Cardiac muscle cell (in vitro differentiated cells and primary cell): ENCODE measurements around the gene PIK3R2. TPM values are rescaled to one million over a fixed set of nuclear protein-coding genes. Genes with fewer than 3 reads are reported as not detected.
"Not testable (repeated sequence)": the region's sequence is repeated elsewhere in the genome, so short reads cannot be mapped to it uniquely, and the experiment has no call there.

ENCODE experiments used
- DNase-seq, 2 donors: peaks; one replicate each; pipeline versions ENCODE4 v3.0.0 to v3.0.0-alpha.2; 2010 to 2017; ENCODE audit warnings: low read depth in 1 of 2, low spot score in 1 of 2
- H3K27ac ChIP-seq: fragments of 200-600 bp; sonication (generic); 2 replicates; pipeline ENCODE4 v1.5.1; 2016
- H3K27me3 ChIP-seq: fragments of 200-600 bp; sonication (generic); 2 replicates; pipeline ENCODE4 v1.6.0; 2016; ENCODE audit warnings: control low read depth
- H3K36me3 ChIP-seq: fragments of 200-600 bp; sonication (generic); 2 replicates; pipeline ENCODE4 v1.5.1; 2016; ENCODE audit warnings: control low read depth
- H3K4me1 ChIP-seq: fragments of 200-600 bp; sonication (generic); 2 replicates; pipeline ENCODE4 v1.8.1; 2017; ENCODE audit warnings: low read depth, mild to moderate bottlenecking, mixed run types
- H3K4me3 ChIP-seq: fragments of 200-600 bp; sonication (generic); 2 replicates; pipeline ENCODE4 v1.5.1; 2016; ENCODE audit warnings: mild to moderate bottlenecking
- H3K9me3 ChIP-seq: fragments of 200-600 bp; sonication (generic); 2 replicates; pipeline ENCODE4 v1.5.1; 2017; ENCODE audit warnings: low read depth, mild to moderate bottlenecking, control low read depth
- polyA plus RNA-seq: library from polyadenylated mRNA; unstranded; fragments of >200 nt; fragmentation: Nextera tagmentation; extraction: Ambion mirVana; gene quantifications from 2 replicates; pipeline ENCODE4 v1.2.1, GENCODE V29; 2016
- total RNA-seq: library from RNA; depleted of rRNA; stranded (reverse); fragments of >200 nt; gene quantifications from 2 replicates; pipeline ENCODE4 v1.2.3, GENCODE V29; 2016
- TF ChIP-seq, protein P1 (sequence below): IDR thresholded peaks from 2 replicates; pipeline ENCODE4 v1.5.1; 2012; ENCODE audit warnings: low read depth, mild to moderate bottlenecking, low read length

Gene PIK3R2
- total and polyA plus RNA-seq, 2 experiments from 2014 or later, result 53.8 to 64.7 TPM

DNA sequence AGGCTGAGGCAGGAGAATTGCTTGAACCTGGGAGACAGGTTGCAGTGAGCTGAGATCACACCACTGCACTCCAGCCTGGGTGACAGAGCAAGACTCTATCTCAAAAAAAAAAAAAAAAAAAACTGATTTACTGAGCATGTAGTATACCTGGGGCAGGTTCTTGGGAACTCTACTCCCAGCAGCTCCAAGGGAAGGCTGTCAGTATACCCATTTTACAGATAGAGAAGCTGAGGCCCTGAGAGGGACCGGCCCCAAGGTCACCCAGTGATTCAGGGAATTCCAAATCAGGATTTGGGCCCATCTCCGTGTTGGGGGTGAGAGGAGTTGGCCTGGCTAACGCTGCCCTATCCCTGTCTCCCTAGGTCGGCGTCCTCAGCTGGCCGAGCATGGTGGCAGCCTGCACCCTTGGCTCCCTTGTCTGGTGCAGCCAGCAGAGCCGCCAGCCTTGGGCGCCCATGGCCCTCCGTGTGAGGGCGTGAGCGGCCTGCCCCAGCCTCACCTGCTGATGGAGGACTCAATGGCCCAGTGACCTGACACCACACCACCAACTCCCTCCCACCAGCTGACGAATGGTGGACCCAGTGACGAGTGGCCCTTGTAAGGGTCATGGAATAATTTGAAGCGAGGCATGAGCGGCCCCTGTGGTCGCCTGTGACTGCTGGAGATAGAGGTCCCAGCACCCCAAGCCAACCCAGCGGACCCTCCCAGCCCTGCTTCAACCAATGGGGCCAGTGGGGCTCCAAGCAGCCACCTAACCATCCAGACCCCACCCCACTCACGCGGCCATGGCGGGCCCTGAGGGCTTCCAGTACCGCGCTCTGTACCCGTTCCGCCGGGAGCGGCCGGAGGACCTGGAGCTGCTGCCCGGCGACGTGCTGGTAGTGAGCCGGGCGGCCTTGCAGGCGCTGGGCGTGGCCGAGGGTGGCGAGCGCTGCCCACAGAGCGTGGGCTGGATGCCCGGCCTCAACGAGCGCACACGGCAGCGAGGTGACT, 2.4 kb downstream of the PIK3R2 start:
- Histone ChIP-seq H3K27me3 (no peaks in the 10 kb centered on the region), H3K9me3 (no peaks in the 10 kb centered on the region), H3K4me3 (no peak overlapping the region), H3K4me1 (no peaks in the 10 kb centered on the region), H3K36me3 (no peaks in the 10 kb centered on the region), H3K27ac (no peak overlapping the region)
- TF ChIP-seq, protein P1, sequence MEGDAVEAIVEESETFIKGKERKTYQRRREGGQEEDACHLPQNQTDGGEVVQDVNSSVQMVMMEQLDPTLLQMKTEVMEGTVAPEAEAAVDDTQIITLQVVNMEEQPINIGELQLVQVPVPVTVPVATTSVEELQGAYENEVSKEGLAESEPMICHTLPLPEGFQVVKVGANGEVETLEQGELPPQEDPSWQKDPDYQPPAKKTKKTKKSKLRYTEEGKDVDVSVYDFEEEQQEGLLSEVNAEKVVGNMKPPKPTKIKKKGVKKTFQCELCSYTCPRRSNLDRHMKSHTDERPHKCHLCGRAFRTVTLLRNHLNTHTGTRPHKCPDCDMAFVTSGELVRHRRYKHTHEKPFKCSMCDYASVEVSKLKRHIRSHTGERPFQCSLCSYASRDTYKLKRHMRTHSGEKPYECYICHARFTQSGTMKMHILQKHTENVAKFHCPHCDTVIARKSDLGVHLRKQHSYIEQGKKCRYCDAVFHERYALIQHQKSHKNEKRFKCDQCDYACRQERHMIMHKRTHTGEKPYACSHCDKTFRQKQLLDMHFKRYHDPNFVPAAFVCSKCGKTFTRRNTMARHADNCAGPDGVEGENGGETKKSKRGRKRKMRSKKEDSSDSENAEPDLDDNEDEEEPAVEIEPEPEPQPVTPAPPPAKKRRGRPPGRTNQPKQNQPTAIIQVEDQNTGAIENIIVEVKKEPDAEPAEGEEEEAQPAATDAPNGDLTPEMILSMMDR, result no peak
- DNase-seq, result no peak

DNA sequence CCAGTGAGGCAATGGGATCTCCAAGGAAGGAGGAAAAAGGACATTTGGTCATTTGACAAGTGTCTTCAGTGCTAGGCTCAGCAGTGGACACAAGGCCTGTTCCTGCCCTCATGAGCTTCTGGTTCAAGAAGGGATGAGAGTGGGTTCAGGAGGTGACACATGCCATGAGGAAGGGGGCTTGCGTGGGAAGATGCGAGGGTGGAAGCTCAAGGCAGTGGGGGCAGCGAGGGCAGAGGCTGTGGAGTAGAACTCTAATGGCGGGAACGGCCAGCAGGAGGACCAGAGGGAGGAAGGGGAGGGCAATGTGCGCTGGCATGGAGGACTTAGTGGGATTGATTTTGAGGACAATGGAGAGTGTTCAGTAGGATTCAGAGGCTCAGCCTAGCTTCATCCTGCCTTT, 3.3 kb downstream of the PIK3R2 start:
- no peaks in the 10 kb centered on the region for H3K4me1 ChIP-seq
- H3K27ac ChIP-seq, result no peak overlapping the region
- H3K27me3 ChIP-seq, result no peaks in the 10 kb centered on the region
- TF ChIP-seq, protein P1, result no peak
- DNase-seq, result no peak
- no peaks in the 10 kb centered on the region for H3K9me3 ChIP-seq
- H3K36me3 ChIP-seq, result no peaks in the 10 kb centered on the region
- H3K4me3 ChIP-seq, result no peak overlapping the region

DNA sequence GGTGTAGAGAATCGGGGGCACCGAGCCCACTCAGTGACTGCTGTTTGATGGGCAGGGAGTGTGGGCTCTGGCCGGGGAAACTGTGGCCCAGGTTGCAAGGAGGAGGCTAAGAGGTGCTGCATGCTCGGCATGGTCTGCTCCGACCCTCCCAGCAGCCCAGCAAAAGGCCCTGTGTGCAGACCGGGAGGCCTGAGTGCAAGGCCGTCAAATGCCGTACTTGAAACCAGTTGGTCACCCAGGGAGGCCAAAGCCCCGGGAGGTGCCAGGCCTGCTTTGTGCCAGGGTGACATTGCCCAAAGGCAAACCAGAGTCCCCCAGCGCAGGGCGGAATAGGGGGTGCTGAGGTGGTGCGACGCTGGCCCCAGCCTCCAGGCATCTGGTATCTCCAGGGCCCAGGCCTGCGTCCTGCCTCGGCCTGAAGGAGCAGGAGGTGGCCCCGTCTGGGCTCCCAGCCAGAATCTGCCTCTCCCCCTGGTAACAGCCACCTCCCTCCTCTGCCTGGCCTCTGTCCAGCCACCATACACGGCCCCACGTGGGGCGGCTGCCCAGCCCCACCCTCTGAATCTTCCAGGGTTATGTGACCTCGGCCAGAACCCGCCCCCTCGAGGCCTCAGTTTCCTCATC, 4.0 kb downstream of the PIK3R2 start:
- Histone ChIP-seq H3K27me3 (no peaks in the 10 kb centered on the region), H3K9me3 (no peaks in the 10 kb centered on the region), H3K27ac (peak overlapping the region; percentile 35), H3K4me1 (no peaks in the 10 kb centered on the region), H3K4me3 (no peak overlapping the region), H3K36me3 (peaks cover 3% of the 10 kb centered on the region)
- DNase-seq, result peak; percentile 62 to 96
- TF ChIP-seq, protein P1, result no peak

DNA sequence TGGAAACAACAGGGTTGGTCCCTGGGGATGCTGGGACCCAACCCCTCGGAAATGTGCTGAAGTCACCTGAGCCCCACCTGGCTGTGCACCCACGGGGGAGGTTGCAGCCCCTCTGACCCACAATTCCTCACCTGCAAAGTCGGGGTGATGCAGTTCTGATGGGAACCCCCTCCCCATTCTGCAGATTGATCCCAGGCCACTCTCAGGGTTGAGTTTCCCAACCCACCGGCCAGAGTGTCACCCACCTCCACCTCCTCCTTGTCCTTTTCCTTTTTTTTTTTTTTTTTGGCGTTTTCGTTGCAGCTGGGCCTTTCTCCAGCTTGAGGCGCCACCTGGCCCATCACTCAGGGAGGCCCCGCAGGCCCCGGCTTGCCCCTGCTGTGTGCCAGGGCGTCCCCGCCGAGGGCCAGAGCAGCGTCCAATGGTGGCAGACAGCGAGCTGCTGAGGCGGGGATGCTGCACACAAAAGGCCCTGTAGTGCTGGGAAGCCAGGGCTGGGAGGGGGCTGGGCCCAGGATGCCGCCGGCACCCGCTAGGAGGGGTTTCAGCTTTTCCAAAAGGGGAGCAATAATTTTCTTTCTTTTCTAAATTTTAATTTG, 4.6 kb downstream of the PIK3R2 start:
- no peak overlapping the region for H3K4me3 ChIP-seq
- TF ChIP-seq, protein P1, result no peak
- H3K27me3 ChIP-seq, result no peaks in the 10 kb centered on the region
- H3K9me3 ChIP-seq, result no peaks in the 10 kb centered on the region
- H3K36me3 ChIP-seq, result peaks cover 5% of the 10 kb centered on the region
- no peak for DNase-seq
- H3K27ac ChIP-seq, result no peak overlapping the region
- H3K4me1 ChIP-seq, result no peaks in the 10 kb centered on the region

DNA sequence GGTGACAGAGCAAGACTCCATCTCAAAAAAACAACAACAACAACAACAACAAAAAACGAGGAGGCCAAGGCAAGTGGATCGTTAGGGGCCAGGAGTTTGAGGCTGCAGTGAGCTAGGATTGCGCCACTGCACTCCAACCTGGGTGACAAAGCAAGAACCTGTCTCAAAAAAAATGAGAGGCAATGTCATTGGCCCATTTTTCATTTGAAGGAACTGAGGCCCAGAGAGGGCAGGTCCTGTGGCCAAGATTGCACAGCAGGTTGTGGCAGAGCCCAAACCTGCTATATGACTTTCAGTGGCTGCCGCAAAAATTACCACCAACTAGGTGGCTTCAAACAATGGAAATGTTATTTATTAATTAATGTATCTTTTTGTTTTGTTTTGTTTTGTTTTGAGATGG, 5.5 kb downstream of the PIK3R2 start:
- TF ChIP-seq, protein P1, result no peak
- Histone ChIP-seq H3K4me1 (no peaks in the 10 kb centered on the region), H3K27ac (no peak overlapping the region)

DNA sequence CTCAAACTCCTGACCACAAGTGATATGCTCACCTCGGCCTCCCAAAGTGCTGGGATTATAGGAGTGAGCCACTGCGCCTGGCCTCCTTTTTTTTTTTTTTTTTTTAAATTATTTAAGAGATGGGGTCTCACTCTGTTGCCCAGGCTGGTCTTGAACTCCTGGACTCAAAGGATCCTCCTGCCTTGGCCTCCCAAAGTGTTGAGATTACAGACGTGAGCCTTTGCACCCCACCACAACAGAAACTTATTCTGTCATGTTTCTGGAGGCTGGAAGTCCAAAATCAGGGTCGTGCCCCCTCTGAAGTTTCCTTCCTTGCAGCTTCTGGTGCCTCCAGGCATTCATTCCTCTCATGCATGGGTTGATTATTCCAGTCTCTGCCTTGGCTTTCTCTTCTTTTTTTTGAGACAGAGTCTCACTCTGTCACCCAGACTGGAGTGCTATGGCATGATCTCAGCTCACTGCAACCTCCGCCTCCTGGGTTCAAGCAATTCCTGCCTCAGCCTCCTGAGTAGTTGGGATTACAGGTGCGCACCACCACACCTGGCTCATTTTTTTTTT, 6.2 kb downstream of the PIK3R2 start:
- not testable (repeated sequence) for H3K27ac ChIP-seq, H3K27me3 ChIP-seq, H3K9me3 ChIP-seq, H3K4me1 ChIP-seq, H3K36me3 ChIP-seq, DNase-seq, H3K4me3 ChIP-seq

More for the DNA sequence above, 5.5 kb downstream of the PIK3R2 start:
- no peak for DNase-seq
- no peak overlapping the region for H3K4me3 ChIP-seq
- no peaks in the 10 kb centered on the region for H3K9me3 ChIP-seq
- no peaks in the 10 kb centered on the region for H3K27me3 ChIP-seq
- peaks cover 9% of the 10 kb centered on the region for H3K36me3 ChIP-seq
